Ascending aorta (tissue), 2 donors: Measurements from ENCODE around the gene MAPK13. TPM values are rescaled to one million over a fixed set of nuclear protein-coding genes. Genes with fewer than 3 reads are reported as not detected.

Experiments used
- DNase-seq, 2 donors: peaks; one replicate each; pipeline ENCODE4 v3.0.0-alpha.2; 2019; ENCODE audit warnings: low spot score in 2 of 2
- H3K27ac ChIP-seq, 2 donors: fragments of 200-600 bp; sonication (generic); one replicate each; pipeline ENCODE4 v1.5.1; 2016 to 2017; ENCODE audit warnings: mild to moderate bottlenecking in 1 of 2
- H3K27me3 ChIP-seq: fragments of 200-600 bp; sonication (generic); one replicate; pipeline ENCODE4 v1.5.1; 2017
- H3K36me3 ChIP-seq, 2 donors: fragments of 200-600 bp; sonication (generic); one replicate each; pipeline ENCODE4 v1.5.1; 2016
- H3K4me1 ChIP-seq, 2 donors: fragments of 200-600 bp; sonication (generic); one replicate each; pipeline ENCODE4 v1.5.1; 2016 to 2017; ENCODE audit warnings: mild to moderate bottlenecking in 1 of 2
- H3K4me3 ChIP-seq, 2 donors: fragments of 200-600 bp; sonication (generic); one replicate each; pipeline ENCODE4 v1.5.1; 2016 to 2017; ENCODE audit warnings: mild to moderate bottlenecking in 1 of 2
- H3K9me3 ChIP-seq, 2 donors: fragments of 200-600 bp; sonication (generic); one replicate each; pipeline ENCODE4 v1.5.1; 2016
- intact Hi-C: fragments of 100-400 bp; cut with DNase I; formaldehyde crosslinking; loops from one replicate; pipeline ENCODE4 v1.15.1; 2023
- total RNA-seq: library from RNA; depleted of rRNA; stranded (reverse); fragments of >200 nt; gene quantifications from one replicate; pipeline ENCODE4 v1.1.0, GENCODE V29; 2016
- TF ChIP-seq, protein P1 (sequence below), 3 experiments: fragments of 200-600 bp in 2 of 3; fragments of 450-650 bp in 1 of 3; sonication (generic) in 2 of 3; IDR thresholded peaks; one replicate each; pipeline ENCODE4 v1.5.1; 2016 to 2019; ENCODE audit warnings: antibody characterized with exemption in 3 of 3, mild to moderate bottlenecking in 1 of 3, moderate library complexity in 1 of 3

Gene MAPK13
- total RNA-seq, 1 donor from 2014 or later = 7.7 TPM

DNA sequence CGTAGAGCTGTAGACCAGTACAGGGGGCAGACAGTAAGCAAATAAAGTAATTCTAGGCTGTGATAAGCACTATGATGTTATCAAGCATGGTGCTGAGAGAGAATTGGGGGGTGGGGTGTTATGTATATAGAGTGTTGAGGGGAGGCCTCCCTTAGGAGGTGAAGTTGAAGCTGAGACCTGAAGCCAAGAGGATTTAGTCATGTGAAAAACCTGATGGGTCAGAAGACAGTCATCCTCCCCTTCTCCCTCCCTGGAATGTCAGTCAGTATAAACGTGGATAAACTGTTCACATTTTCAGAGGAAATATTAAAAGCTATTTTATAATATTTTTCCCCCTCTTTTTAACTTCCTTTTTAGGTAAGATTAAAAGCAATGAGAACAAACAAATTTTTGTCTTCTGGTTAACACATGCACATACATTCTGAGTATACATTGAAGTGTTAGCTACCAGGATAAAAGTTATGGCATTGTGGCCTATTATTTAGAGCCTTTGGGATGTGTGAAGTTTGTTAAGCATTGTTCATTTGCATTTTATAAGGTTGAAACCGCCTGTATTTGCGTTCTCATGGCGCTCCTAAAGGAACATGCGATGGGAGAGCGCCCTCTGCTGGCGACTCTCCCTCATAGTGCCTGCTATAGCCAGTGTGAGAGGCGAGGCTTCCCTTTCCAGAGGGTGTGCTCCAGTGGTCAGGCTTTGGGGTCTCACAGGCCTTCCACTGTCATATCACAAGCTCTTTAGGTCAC, 35.4 kb upstream of the MAPK13 start:
- H3K4me1 ChIP-seq = peaks cover 0 to 3% of the 10 kb centered on the region in 2 donors
- intact Hi-C loops = loop anchor here (1.0 to 10.0 kb wide), 2 partner anchors 68 to 170 kb away; partner anchors contain the start of genes MAPK14 and SRPK1
- H3K4me3 ChIP-seq = no peak overlapping the region
- TF ChIP-seq, protein P1, sequence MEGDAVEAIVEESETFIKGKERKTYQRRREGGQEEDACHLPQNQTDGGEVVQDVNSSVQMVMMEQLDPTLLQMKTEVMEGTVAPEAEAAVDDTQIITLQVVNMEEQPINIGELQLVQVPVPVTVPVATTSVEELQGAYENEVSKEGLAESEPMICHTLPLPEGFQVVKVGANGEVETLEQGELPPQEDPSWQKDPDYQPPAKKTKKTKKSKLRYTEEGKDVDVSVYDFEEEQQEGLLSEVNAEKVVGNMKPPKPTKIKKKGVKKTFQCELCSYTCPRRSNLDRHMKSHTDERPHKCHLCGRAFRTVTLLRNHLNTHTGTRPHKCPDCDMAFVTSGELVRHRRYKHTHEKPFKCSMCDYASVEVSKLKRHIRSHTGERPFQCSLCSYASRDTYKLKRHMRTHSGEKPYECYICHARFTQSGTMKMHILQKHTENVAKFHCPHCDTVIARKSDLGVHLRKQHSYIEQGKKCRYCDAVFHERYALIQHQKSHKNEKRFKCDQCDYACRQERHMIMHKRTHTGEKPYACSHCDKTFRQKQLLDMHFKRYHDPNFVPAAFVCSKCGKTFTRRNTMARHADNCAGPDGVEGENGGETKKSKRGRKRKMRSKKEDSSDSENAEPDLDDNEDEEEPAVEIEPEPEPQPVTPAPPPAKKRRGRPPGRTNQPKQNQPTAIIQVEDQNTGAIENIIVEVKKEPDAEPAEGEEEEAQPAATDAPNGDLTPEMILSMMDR (IDR thresholded peaks at IDR 0.05) = peak; percentile 88 to 91 (median 88)
- no peaks in the 10 kb centered on the region for H3K27me3 ChIP-seq
- H3K36me3 ChIP-seq = peaks cover 0 to 19% of the 10 kb centered on the region in 2 donors
- DNase-seq = peak; percentile 29 to 91
- no peaks in the 10 kb centered on the region for H3K9me3 ChIP-seq
- H3K27ac ChIP-seq = peak overlapping the region; percentile 6 to 58

DNA sequence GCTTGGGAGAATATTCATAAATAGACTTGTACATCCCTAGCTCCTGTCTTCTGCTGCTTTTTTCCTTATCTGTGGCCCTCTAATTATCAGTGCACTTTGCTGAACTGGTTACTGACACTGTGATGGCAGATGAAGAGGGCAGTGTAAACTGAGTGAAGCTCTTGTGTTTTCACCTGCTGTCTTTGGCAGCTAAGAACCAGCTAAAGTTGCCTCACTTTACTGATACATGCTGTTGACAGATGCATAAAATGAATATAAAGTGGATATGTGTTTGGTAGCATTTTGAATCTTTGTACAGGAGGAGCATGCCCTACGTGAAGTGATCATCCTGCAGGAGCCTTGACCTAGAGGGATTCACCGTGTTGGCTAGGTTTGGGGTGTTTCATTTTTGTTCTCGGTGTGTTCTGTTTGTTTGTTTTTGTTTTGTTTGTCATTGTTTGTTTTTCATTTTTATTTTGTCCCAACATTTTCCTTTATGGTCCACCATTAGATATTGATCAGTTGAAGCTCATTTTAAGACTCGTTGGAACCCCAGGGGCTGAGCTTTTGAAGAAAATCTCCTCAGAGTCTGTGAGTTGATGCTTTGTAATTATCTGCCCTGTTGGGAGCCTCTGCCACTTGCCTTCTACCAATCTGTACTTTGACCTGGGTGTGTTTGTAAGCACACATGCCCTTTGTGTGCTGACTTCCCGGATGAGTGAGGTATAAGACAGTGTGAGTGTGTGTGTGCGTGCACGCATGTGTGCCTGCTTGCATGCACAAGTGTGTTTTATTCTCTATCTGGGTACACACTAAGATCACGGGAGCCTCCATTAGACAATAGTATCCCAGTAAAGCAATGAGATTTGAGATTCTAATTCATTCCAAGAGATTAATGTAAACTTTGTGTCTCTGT, 34.6 kb upstream of the MAPK13 start:
- no peak overlapping the region for H3K4me3 ChIP-seq
- DNase-seq = no peak
- peaks cover 0 to 3% of the 10 kb centered on the region in 2 donors for H3K4me1 ChIP-seq
- TF ChIP-seq, protein P1 (IDR thresholded peaks at IDR 0.05) = no peak
- H3K27me3 ChIP-seq = no peaks in the 10 kb centered on the region
- H3K9me3 ChIP-seq = no peaks in the 10 kb centered on the region
- no peak overlapping the region for H3K27ac ChIP-seq
- intact Hi-C loops = loop anchor here (1.0 to 10.0 kb wide), 2 partner anchors 68 to 171 kb away; partner anchors contain the start of genes MAPK14 and SRPK1
- peaks cover 0 to 19% of the 10 kb centered on the region in 2 donors for H3K36me3 ChIP-seq

DNA sequence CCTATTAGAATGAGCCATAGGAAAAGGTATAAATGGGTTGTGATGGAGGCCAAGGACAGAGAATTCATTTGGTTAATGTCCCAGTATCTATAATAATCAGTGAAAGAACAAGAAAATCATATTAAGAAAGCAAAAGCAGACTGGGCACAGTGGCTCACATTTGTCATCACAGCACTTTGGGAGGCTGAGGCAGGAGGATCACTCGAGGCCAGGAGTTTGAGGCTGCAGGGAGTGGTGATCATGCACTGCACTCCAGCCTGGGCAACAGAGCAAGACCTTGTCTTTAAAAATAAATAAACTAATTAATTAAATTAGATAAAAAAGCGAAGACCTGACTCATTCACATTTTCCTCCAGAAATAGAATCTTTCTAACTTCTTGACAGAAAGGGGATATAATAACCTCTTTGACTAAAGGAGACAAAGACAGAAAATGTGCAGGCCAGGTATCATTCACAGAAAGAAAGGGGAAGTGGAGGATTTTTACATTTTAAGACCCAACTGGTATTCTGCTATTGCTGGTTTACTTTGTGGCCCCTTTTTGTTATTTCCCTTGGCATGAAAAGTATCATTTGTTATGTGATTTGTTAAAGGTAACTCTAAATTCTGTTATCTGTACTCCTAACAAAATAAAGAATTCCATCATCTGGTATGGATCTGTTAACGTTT, 31.9 kb upstream of the MAPK13 start:
- intact Hi-C loops = loop anchor here (10.0 kb wide), 1 partner anchor 174 kb away; the partner anchor contains the start of gene SRPK1

DNA sequence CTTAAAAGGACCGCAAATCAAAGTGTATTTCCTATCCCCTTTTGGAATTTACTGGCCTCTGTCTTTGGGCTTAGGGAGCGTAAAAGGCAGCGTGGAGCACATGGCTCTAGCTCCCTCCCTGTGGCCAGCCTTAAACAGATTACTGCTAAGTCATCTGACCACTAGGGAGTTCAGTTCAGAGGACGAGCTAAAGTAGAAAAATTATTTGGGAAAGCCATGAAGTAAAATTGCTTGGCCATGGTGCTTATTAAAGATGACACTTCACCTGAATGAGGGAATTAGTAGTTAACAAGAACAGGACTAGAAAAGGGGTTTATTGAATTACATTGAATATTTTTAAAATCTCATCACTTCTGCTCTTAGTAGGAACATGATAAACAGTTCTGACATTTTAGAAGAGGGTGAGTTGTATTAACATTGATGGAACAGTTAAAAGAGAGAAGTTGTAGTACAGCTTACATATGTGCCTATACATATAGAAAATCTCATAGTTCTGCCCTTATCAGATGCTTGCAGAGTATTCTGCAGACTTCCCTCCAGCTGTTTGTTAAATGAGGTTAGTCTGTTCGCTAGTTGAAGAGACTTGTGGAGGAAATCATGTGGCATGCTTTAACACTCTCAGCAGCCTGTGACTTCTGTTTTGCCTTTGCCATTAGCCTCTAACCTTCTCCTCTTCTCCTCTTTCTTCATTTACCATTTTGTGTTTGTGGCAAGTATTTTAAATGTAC, 31.2 kb upstream of the MAPK13 start:
- H3K27ac ChIP-seq = no peak overlapping the region
- no peak for DNase-seq
- peaks cover 0 to 3% of the 10 kb centered on the region in 2 donors for H3K4me1 ChIP-seq
- no peaks in the 10 kb centered on the region for H3K9me3 ChIP-seq
- TF ChIP-seq, protein P1 (IDR thresholded peaks at IDR 0.05) = no peak
- no peak overlapping the region for H3K4me3 ChIP-seq
- no peaks in the 10 kb centered on the region for H3K27me3 ChIP-seq
- H3K36me3 ChIP-seq = peaks cover 13 to 31% of the 10 kb centered on the region in 2 donors
- intact Hi-C loops = loop anchor here (10.0 kb wide), 1 partner anchor 174 kb away; the partner anchor contains the start of gene SRPK1

More for the DNA sequence above, 31.9 kb upstream of the MAPK13 start:
- H3K27ac ChIP-seq = no peak overlapping the region
- no peaks in the 10 kb centered on the region for H3K9me3 ChIP-seq
- TF ChIP-seq, protein P1 (IDR thresholded peaks at IDR 0.05) = no peak
- H3K4me1 ChIP-seq = peaks cover 0 to 3% of the 10 kb centered on the region in 2 donors
- no peaks in the 10 kb centered on the region for H3K27me3 ChIP-seq
- DNase-seq = no peak
- no peak overlapping the region for H3K4me3 ChIP-seq
- peaks cover 6 to 24% of the 10 kb centered on the region in 2 donors for H3K36me3 ChIP-seq
